MM.1S (cell line): ENCODE results near the gene BCL11A.

ENCODE experiments used
- DNase-seq: peaks from one replicate; pipeline ENCODE4 v3.0.0-alpha.2; 2015
- H2AFZ ChIP-seq: fragments of 300-600 bp; sonication (generic); 2 replicates; pipeline ENCODE4 v1.6.0; 2016; ENCODE audit warnings: antibody characterized with exemption, low read length
- H3F3A ChIP-seq: fragments of 300-600 bp; sonication (generic); 2 replicates; pipeline ENCODE4 v1.6.1; 2016; ENCODE audit warnings: mild to moderate bottlenecking, antibody characterized with exemption, low read length, moderate library complexity, mixed read lengths; ENCODE audit not compliant: insufficient read depth
- H3K27ac ChIP-seq: fragments of 300-600 bp; sonication (generic); 2 replicates; pipeline ENCODE4 v1.5.1; 2016; ENCODE audit warnings: mild to moderate bottlenecking, low read length
- H3K27me3 ChIP-seq: fragments of 300-600 bp; sonication (generic); replicated peaks from 2 replicates; pipeline ENCODE4 v1.6.0; 2016; ENCODE audit warnings: low read length; ENCODE audit not compliant: insufficient read depth
- H3K36me3 ChIP-seq: fragments of 300-600 bp; sonication (generic); replicated peaks from 2 replicates; pipeline ENCODE4 v1.6.1; 2016; ENCODE audit warnings: mild to moderate bottlenecking, low read length, mixed read lengths; ENCODE audit not compliant: insufficient read depth
- H3K4me1 ChIP-seq: fragments of 300-600 bp; sonication (generic); 2 replicates; pipeline ENCODE4 v1.6.1; 2016; ENCODE audit warnings: low read length, mixed read lengths
- H3K4me2 ChIP-seq: fragments of 300-600 bp; sonication (generic); 2 replicates; pipeline ENCODE4 v1.6.0; 2016; ENCODE audit warnings: low read depth, low read length
- H3K4me3 ChIP-seq: fragments of 300-600 bp; sonication (generic); 2 replicates; pipeline ENCODE4 v1.5.1; 2016; ENCODE audit warnings: low read length, mixed read lengths
- H3K79me2 ChIP-seq: fragments of 300-600 bp; sonication (generic); 2 replicates; pipeline ENCODE4 v1.6.1; 2016; ENCODE audit warnings: mixed run types, low read length, mixed read lengths
- H3K9ac ChIP-seq: fragments of 300-600 bp; sonication (generic); 2 replicates; pipeline ENCODE4 v1.6.1; 2016; ENCODE audit warnings: low read length, mixed read lengths
- H3K9me2 ChIP-seq: fragments of 300-600 bp; sonication (generic); replicated peaks from 2 replicates; pipeline ENCODE4 v1.6.1; 2016; ENCODE audit warnings: mild to moderate bottlenecking, low read length, mixed read lengths; ENCODE audit not compliant: insufficient read depth
- H3K9me3 ChIP-seq: fragments of 300-600 bp; sonication (generic); replicated peaks from 2 replicates; pipeline ENCODE4 v1.6.1; 2016; ENCODE audit warnings: mild to moderate bottlenecking, low read length, mixed read lengths; ENCODE audit not compliant: insufficient read depth
- H4K20me1 ChIP-seq: fragments of 300-600 bp; sonication (generic); 2 replicates; pipeline ENCODE4 v1.6.1; 2016; ENCODE audit warnings: mild to moderate bottlenecking, low read length, moderate library complexity, mixed read lengths; ENCODE audit not compliant: insufficient read depth
- CTCF ChIP-seq: fragments of 300-600 bp; sonication (generic); IDR thresholded peaks from 2 replicates; pipeline ENCODE4 v1.5.1; 2016; ENCODE audit warnings: antibody characterized with exemption, low read length, mixed read lengths
- EZH2 ChIP-seq: fragments of 300-600 bp; sonication (generic); optimal IDR thresholded peaks from 2 replicates; pipeline ENCODE3; 2017; ENCODE audit warnings: low read depth, mild to moderate bottlenecking, antibody characterized with exemption, low read length, mixed read lengths
- EZH2phosphoT487 ChIP-seq: fragments of 300-600 bp; sonication (generic); IDR thresholded peaks from 2 replicates; pipeline ENCODE4 v1.6.1; 2018; ENCODE audit warnings: antibody characterized with exemption, low read length

The BCL11A gene

GRCh38 chr2:60481257-60481656 lies 72.2 kb downstream of the BCL11A start:
- H3K27ac ChIP-seq = no peak overlapping the region
- peaks cover 12% of the 10 kb centered on the region for H3F3A ChIP-seq
- H3K36me3 ChIP-seq = no peaks in the 10 kb centered on the region
- H3K4me2 ChIP-seq = no peak overlapping the region
- H3K9me2 ChIP-seq = no peaks in the 10 kb centered on the region
- no peaks in the 10 kb centered on the region for H4K20me1 ChIP-seq
- no peaks in the 10 kb centered on the region for H3K9me3 ChIP-seq
- no peak overlapping the region for H3K9ac ChIP-seq
- no peak overlapping the region for H2AFZ ChIP-seq
- H3K4me1 ChIP-seq = peaks cover 22% of the 10 kb centered on the region
- no peak overlapping the region for H3K4me3 ChIP-seq
- DNase-seq = no peak
- H3K79me2 ChIP-seq = no peaks in the 10 kb centered on the region
- H3K27me3 ChIP-seq = no peaks in the 10 kb centered on the region
- no peak for TF ChIP-seq EZH2phosphoT487
- TF ChIP-seq CTCF = no peak
- no peak for TF ChIP-seq EZH2

- H3K27ac ChIP-seq = no peak overlapping the region
- H3K36me3 ChIP-seq = no peaks in the 10 kb centered on the region
- H3K27me3 ChIP-seq = no peaks in the 10 kb centered on the region
- H3F3A ChIP-seq = peaks cover 12% of the 10 kb centered on the region
- H3K4me3 ChIP-seq = no peak overlapping the region
- H4K20me1 ChIP-seq = no peaks in the 10 kb centered on the region
- H3K4me1 ChIP-seq = peaks cover 22% of the 10 kb centered on the region
- H3K4me2 ChIP-seq = no peak overlapping the region
- H2AFZ ChIP-seq = no peak overlapping the region
- TF ChIP-seq EZH2phosphoT487 = no peak
- no peak for TF ChIP-seq EZH2
- no peak for TF ChIP-seq CTCF
- H3K79me2 ChIP-seq = no peaks in the 10 kb centered on the region
- H3K9me2 ChIP-seq = no peaks in the 10 kb centered on the region
- H3K9ac ChIP-seq = no peak overlapping the region
- no peak for DNase-seq
- no peaks in the 10 kb centered on the region for H3K9me3 ChIP-seq
Measured at GRCh38 chr2:60480089-60480773, 73.2 kb downstream of the BCL11A start.

- H4K20me1 ChIP-seq = no peaks in the 10 kb centered on the region
- H3K9ac ChIP-seq = no peak overlapping the region
- H3F3A ChIP-seq = peaks cover 10% of the 10 kb centered on the region
- DNase-seq = no peak
- TF ChIP-seq EZH2 (no peak), EZH2phosphoT487 (no peak), CTCF (no peak)
- H3K27ac ChIP-seq = no peak overlapping the region
- peaks cover 14% of the 10 kb centered on the region for H3K4me1 ChIP-seq
- no peaks in the 10 kb centered on the region for H3K79me2 ChIP-seq
- no peaks in the 10 kb centered on the region for H3K27me3 ChIP-seq
- no peak overlapping the region for H2AFZ ChIP-seq
- no peaks in the 10 kb centered on the region for H3K36me3 ChIP-seq
- H3K9me3 ChIP-seq = no peaks in the 10 kb centered on the region
- H3K9me2 ChIP-seq = no peaks in the 10 kb centered on the region
- H3K4me2 ChIP-seq = no peak overlapping the region
- H3K4me3 ChIP-seq = no peak overlapping the region
Measured at GRCh38 chr2:60479226-60480088, 74.0 kb downstream of the BCL11A start.
